Ovary (tissue), 9 donors: Measurements from ENCODE around the gene RCL1. TPM values are rescaled to one million over a fixed set of nuclear protein-coding genes. Genes with fewer than 3 reads are reported as not detected.

ENCODE experiments used
- DNase-seq, 5 donors: peaks; one replicate each; pipeline ENCODE4 v3.0.0-alpha.2; 2019 to 2020
- H3K27ac ChIP-seq, 2 donors: fragments of 200-600 bp; one replicate each; pipeline versions ENCODE4 v1.5.1 to v1.8.0; 2019 to 2022
- H3K27me3 ChIP-seq: fragments of 200-600 bp; one replicate; pipeline ENCODE4 v1.8.0; 2022
- H3K36me3 ChIP-seq: fragments of 200-600 bp; sonication (generic); one replicate; pipeline ENCODE4 v1.5.1; 2019
- H3K4me1 ChIP-seq: one replicate; pipeline ENCODE4 v1.8.1; 2013; ENCODE audit warnings: mild to moderate bottlenecking, moderate library complexity; ENCODE audit not compliant: insufficient read depth
- H3K4me3 ChIP-seq: fragments of 200-600 bp; sonication (generic); one replicate; pipeline ENCODE4 v1.5.1; 2017
- H3K9me3 ChIP-seq, 2 donors: fragments of 200-600 bp in 1 of 2; sonication (generic) in 1 of 2; one replicate each; pipeline versions ENCODE4 v1.5.1 to v1.8.1; 2013 to 2019; ENCODE audit warnings: mild to moderate bottlenecking in 1 of 2, moderate library complexity in 1 of 2
- CTCF ChIP-seq, 3 donors: fragments of 450-650 bp in 2 of 3; fragments of 200-600 bp in 1 of 3; IDR thresholded peaks; one replicate each; pipeline versions ENCODE4 v1.5.1 to v1.8.0; 2016 to 2022; ENCODE audit warnings: antibody characterized with exemption in 3 of 3, mild to moderate bottlenecking in 1 of 3
- EP300 ChIP-seq: sonication (generic); formaldehyde crosslinking; IDR thresholded peaks from one replicate; pipeline ENCODE4 v1.6.1; 2017; ENCODE audit warnings: antibody characterized with exemption
- POLR2A ChIP-seq: fragments of 450-650 bp; IDR thresholded peaks from one replicate; pipeline ENCODE4 v1.6.1; 2017; ENCODE audit warnings: antibody characterized with exemption, mild to moderate bottlenecking, moderate library complexity
- WGBS, 3 donors: extraction: QIAGEN DNeasy Blood & Tissue Kit in 1 of 3; methylation state at CpG; one replicate each; pipeline versions ENCODE4 v1.1.5 to v1.1.7; 2013 to 2017; 5-methylcytosine and 5-hydroxymethylcytosine counted together
- intact Hi-C, 4 donors: fragments of 100-400 bp; cut with DNase I; formaldehyde crosslinking; loops; one replicate each; pipeline versions ENCODE4 v1.11.0 to v1.15.1; 2022 to 2023
- polyA plus RNA-seq, 2 donors: library from polyadenylated mRNA; stranded (reverse); fragments of 200-250 nt in 1 of 2; fragments of 350-450 nt in 1 of 2; fragmentation: Illumina TruSeq in 1 of 2; extraction: RNeasy Lipid Tissue Mini Kit (QIAGEN cat#74804) in 1 of 2; gene quantifications; one replicate each; pipeline ENCODE4 v1.2.3, GENCODE V29; 2013 to 2014
- total RNA-seq, 7 donors: library from RNA; depleted of rRNA in 2 of 7; stranded (reverse); fragments of >200 nt in 2 of 7; fragmentation: NEBNext Ultra II Directional in 3 of 7; extraction: Animal tissue kit (Norgen Biotek cat#: 25700) in 3 of 7; gene quantifications; one replicate each; pipeline versions ENCODE4 v1.1.0 to v1.2.4, GENCODE V29; 2016 to 2023
- donor health status: DM: no; HTN: no; CAD: no; lungs with moderate emphysema.
- donor health status: DM: no; HTN: no; CAD: no.
- donor health status: Bipolar disorder and iron deficiency.
- donor health status: DM: yes; HTN: yes; CAD: no.
- donor health status: DM: no; HTN: no; CAD: no.
- donor health status: DM: yes; HTN: yes; CAD: no.

Gene RCL1
- total and polyA plus RNA-seq, 9 donors = 19.9 to 68.6 (median 30.0) TPM

GRCh38 chr9:4804531-4805016 is 11.8 kb downstream of the RCL1 start:
- Histone ChIP-seq H3K27ac (no peak overlapping the region), H3K27me3 (no peaks in the 10 kb centered on the region), H3K4me1 (peaks cover 10% of the 10 kb centered on the region), H3K9me3 (no peaks in the 10 kb centered on the region), H3K4me3 (no peak overlapping the region), H3K36me3 (no peaks in the 10 kb centered on the region)
- DNase-seq = no peak
- TF ChIP-seq POLR2A = no peak
- intact Hi-C loops = no loop called here
- 97 to 98% (median 97%) methylated on average over 28 of the region's 28 CpGs for WGBS, 3 donors

- Histone ChIP-seq H3K36me3 (no peaks in the 10 kb centered on the region), H3K27ac (no peak overlapping the region), H3K4me1 (peaks cover 8% of the 10 kb centered on the region), H3K4me3 (no peak overlapping the region), H3K9me3 (no peaks in the 10 kb centered on the region), H3K27me3 (no peaks in the 10 kb centered on the region)
- whole genome bisulfite sequencing, 3 donors = 88 to 99% (median 98%) methylated on average over 3 of the region's 3 CpGs
- TF ChIP-seq CTCF (IDR thresholded peaks at IDR 0.05) = no peak
- TF ChIP-seq POLR2A = no peak
- no peak for TF ChIP-seq EP300
- intact Hi-C loops = no loop called here
- DNase-seq = no peak
Observed at GRCh38 chr9:4805191-4805918, 12.6 kb downstream of the RCL1 start.

GRCh38 chr9:4810565-4810964 is 17.8 kb downstream of the RCL1 start:
- no peaks in the 10 kb centered on the region for H3K9me3 ChIP-seq
- TF ChIP-seq POLR2A (no peak), EP300 (no peak), CTCF (IDR thresholded peaks at IDR 0.05) (no peak)
- H3K27ac ChIP-seq = no peak overlapping the region
- peaks cover under 1% of the 10 kb centered on the region for H3K4me1 ChIP-seq
- H3K36me3 ChIP-seq = no peaks in the 10 kb centered on the region
- WGBS, 3 donors = 91 to 92% (median 92%) methylated on average over 1 of the region's 1 CpG
- no peak overlapping the region for H3K4me3 ChIP-seq
- no peaks in the 10 kb centered on the region for H3K27me3 ChIP-seq
- intact Hi-C loops = no loop called here
- DNase-seq = no peak

- H3K27me3 ChIP-seq = no peaks in the 10 kb centered on the region
- H3K4me1 ChIP-seq = no peaks in the 10 kb centered on the region
- intact Hi-C loops = no loop called here
- DNase-seq = no peak
- H3K36me3 ChIP-seq = no peaks in the 10 kb centered on the region
- TF ChIP-seq CTCF (IDR thresholded peaks at IDR 0.05) = no peak
- no peak for TF ChIP-seq POLR2A
- TF ChIP-seq EP300 = no peak
- no peaks in the 10 kb centered on the region for H3K9me3 ChIP-seq
- H3K4me3 ChIP-seq = no peak overlapping the region
- H3K27ac ChIP-seq = no peak overlapping the region
Observed at GRCh38 chr9:4811824-4812223, 19.1 kb downstream of the RCL1 start.

- WGBS, 3 donors = 63 to 82% (median 65%) methylated on average over 2 of the region's 2 CpGs
- Histone ChIP-seq H3K9me3 (no peaks in the 10 kb centered on the region), H3K27me3 (no peaks in the 10 kb centered on the region), H3K27ac (no peak overlapping the region), H3K4me3 (no peak overlapping the region), H3K36me3 (no peaks in the 10 kb centered on the region), H3K4me1 (no peaks in the 10 kb centered on the region)
- no peak for DNase-seq
- intact Hi-C loops = no loop called here
- TF ChIP-seq CTCF (IDR thresholded peaks at IDR 0.05) (no peak), EP300 (no peak), POLR2A (no peak)
Observed at GRCh38 chr9:4812858-4813257, 20.1 kb downstream of the RCL1 start.
